Omental fat pad (tissue), 4 donors: ENCODE results near the gene SLC30A7. TPM values are rescaled to one million over a fixed set of nuclear protein-coding genes. Genes with fewer than 3 reads are reported as not detected.
"Not testable (repeated sequence)": the region's sequence is repeated elsewhere in the genome, so short reads cannot be mapped to it uniquely, and the experiment has no call there.

ENCODE experiments used
- ATAC-seq: fragments of 150-250 bp; one replicate; pipeline ENCODE4 v1.9.1; 2016; ENCODE audit warnings: mild to moderate bottlenecking, moderate library complexity; ENCODE audit not compliant: low FRiP score
- DNase-seq: peaks from one replicate; pipeline ENCODE4 v3.0.0-alpha.2; 2019; ENCODE audit warnings: low spot score
- CTCF ChIP-seq, 3 donors: fragments of 450-650 bp; IDR thresholded peaks; one replicate each; pipeline ENCODE4 v1.5.1; 2016 to 2017; ENCODE audit warnings: antibody characterized with exemption in 3 of 3, mild to moderate bottlenecking in 3 of 3, moderate library complexity in 2 of 3
- total RNA-seq, 4 donors: library from RNA; depleted of rRNA; stranded (reverse); fragments of >200 nt; gene quantifications; one replicate each; pipeline ENCODE4 v1.1.0, GENCODE V29; 2016

The SLC30A7 gene, protein sequence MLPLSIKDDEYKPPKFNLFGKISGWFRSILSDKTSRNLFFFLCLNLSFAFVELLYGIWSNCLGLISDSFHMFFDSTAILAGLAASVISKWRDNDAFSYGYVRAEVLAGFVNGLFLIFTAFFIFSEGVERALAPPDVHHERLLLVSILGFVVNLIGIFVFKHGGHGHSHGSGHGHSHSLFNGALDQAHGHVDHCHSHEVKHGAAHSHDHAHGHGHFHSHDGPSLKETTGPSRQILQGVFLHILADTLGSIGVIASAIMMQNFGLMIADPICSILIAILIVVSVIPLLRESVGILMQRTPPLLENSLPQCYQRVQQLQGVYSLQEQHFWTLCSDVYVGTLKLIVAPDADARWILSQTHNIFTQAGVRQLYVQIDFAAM
- 10 to 100 TPM; 20.6 to 47.4 (median 25.2) TPM for total RNA-seq

- peak; percentile 96 for ATAC-seq
- DNase-seq: peak; percentile 97
- no peak for TF ChIP-seq CTCF (IDR thresholded peaks at IDR 0.05)
Observed at GRCh38 chr1:100895540-100896480, at the start of gene SLC30A7. SLC30A7 (plus strand) TSS chr1:100896090; CDS start chr1:100896263, 173 bp downstream.

- TF ChIP-seq CTCF (IDR thresholded peaks at IDR 0.05): no peak
- ATAC-seq (peak; percentile 51), DNase-seq (no peak)
Observed at GRCh38 chr1:100847361-100848082, 48.4 kb upstream of the SLC30A7 start.

DNA sequence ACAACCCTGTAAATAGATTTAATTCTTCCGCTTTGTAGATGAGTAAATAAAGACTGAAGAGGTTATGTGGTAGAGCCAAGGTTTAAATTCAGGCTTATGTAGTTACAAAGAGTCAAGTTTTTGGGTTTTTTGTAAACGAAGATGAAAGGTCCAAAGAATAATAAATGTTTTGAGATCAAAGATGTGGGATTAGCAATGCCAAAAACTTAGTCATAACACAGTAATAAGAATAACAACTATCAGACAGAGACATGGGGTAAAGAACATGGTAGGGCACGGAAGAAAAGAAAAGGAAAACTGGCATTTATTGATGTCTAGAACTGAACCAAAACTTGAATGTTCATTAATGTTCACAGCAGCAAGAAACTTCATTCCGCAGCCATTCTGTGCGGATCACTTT is 44.2 kb upstream of the SLC30A7 start:
- no peak for DNase-seq
- no peak for ATAC-seq
- no peak for TF ChIP-seq CTCF (IDR thresholded peaks at IDR 0.05)

- no peak for TF ChIP-seq CTCF (IDR thresholded peaks at IDR 0.05)
- no peak for DNase-seq
- no peak for ATAC-seq
Observed at GRCh38 chr1:100852976-100853375, 42.9 kb upstream of the SLC30A7 start.

GRCh38 chr1:100855116-100855515 is 40.8 kb upstream of the SLC30A7 start:
- not testable (repeated sequence) for ATAC-seq, DNase-seq

DNA sequence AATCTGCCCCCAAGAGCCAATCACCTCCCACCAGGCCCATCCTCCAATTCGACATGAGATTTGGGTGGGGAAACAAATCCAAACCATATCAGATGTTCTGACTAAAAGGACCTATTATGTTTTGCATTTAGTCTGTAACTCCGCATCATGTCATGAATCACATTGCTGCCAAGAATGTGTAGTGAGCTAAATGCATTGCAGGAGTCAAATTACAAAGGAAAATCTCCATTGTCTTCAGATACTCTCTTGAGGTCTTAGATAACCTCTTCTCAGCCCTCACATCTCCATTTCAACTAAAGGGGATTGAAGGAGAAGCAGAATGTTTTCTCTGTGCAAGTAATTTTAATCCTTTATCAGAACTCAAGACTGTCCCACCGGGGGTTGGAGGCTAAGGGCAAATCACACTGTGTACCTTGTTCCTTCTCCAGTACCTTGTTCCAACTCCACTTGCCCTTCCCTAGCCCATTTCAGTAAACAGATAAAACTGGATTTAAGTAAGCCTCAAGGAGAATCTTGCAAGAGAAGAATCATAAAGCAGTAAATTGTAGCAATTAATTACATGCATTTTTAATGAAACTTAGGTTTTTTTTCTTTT is 35.4 kb upstream of the SLC30A7 start:
- DNase-seq (no peak), ATAC-seq (no peak)
- TF ChIP-seq CTCF (IDR thresholded peaks at IDR 0.05): no peak
